ENCODE results near the gene UGCG.

GRCh38 chr9:111955048-111955447, 58.4 kb downstream of the UGCG start:
- TF ChIP-seq POLR2AphosphoS5 (IDR thresholded peaks at IDR 0.05) (no peak), POLR2A (IDR thresholded peaks at IDR 0.05) (no peak), CTCF (IDR thresholded peaks at IDR 0.05) (no peak), EP300 (IDR thresholded peaks at IDR 0.05; ENCODE audit: low read depth) (no peak)

All from transverse colon (tissue), 4 donors.